T-helper 2 cell treated with Interferon-gamma antibody and Interleukin-4, amounts not matched to agents 100 ng/mL and 5 ng/mL, for 36 hours (primary cell): Measurements from ENCODE around the gene RAB37. TPM values are rescaled to one million over a fixed set of nuclear protein-coding genes. Genes with fewer than 3 reads are reported as not detected.

ENCODE experiments used
- intact Hi-C: fragments of 100-400 bp; cut with micrococcal nuclease; formaldehyde crosslinking; loops from one replicate; pipeline ENCODE4 v1.15.1; 2023
- total RNA-seq: library from RNA; stranded (reverse); gene quantifications from 2 replicates; pipeline ENCODE4 v1.2.3, GENCODE V29; 2022

The RAB37 gene
- total RNA-seq, 1 donor from 2014 or later, result 93.8 TPM

DNA sequence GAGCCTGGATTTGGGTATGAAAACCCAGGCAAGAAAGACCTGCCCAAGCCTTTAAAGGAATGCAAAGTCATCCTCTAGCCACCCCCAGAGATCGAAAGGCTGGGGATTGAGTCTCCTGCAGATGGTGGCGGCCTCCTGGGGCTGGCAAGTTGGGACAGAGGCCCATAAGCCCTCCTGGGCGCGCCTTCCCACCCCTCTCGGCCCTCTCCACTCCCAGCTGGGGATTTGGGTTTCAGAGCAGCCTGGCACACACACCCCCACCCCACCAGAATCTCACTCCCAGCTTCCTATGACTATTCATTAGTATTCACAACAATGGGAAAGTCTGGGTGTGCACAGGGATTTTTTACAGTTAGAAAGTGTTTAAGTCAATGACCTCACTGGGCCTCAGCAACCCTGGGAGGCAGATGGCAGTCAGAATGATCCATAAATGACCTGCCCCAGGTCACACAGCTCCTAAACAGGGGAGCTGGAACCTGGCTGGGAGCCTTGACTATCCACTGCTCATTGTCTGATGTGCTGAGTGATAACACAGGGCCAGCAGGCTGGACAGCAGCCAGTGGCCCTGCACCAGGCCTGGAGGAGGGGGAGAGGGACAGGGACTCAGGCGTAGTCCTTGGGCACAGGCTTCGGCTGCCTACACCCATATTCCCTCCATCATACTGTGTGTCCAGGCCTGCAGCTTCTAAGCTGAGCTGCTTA lies 23.5 kb downstream of the RAB37 start:
- intact Hi-C loops, result no loop called here

DNA sequence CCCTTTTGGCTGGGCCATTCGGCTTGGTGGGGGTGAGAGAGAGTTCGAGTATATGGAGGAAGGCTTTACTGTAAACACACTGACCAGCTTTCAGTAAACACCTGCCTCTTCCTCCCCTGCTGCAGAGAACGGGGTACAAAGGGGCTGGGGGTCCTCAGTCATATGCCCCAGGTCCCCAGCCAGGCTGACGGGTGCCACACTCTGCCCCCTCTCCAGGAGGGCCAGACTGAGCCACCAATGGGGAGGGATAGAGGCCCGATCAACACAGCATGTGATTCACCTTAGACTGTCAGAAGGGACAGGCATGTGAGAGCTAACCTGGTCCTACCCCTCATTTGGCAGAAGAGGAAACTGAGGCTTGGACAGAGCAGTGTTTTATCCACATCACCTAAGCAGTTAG lies 24.4 kb downstream of the RAB37 start:
- intact Hi-C loops, result no loop called here

DNA sequence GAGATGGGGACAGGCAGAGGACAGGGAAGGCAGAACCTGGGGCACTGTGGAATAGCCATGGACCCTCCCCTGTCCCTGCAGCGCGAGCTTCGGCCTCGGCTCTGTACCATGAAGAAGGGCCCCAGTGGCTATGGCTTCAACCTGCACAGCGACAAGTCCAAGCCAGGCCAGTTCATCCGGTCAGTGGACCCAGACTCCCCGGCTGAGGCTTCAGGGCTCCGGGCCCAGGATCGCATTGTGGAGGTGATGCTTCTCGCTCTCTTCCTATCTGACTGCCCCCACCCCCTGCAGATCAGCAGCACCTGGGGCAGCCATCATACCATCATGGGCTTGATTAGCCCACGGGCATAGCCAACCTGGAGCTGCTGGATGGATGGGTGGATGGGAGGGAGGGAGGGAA lies 24.9 kb downstream of the RAB37 start:
- intact Hi-C loops, result no loop called here

DNA sequence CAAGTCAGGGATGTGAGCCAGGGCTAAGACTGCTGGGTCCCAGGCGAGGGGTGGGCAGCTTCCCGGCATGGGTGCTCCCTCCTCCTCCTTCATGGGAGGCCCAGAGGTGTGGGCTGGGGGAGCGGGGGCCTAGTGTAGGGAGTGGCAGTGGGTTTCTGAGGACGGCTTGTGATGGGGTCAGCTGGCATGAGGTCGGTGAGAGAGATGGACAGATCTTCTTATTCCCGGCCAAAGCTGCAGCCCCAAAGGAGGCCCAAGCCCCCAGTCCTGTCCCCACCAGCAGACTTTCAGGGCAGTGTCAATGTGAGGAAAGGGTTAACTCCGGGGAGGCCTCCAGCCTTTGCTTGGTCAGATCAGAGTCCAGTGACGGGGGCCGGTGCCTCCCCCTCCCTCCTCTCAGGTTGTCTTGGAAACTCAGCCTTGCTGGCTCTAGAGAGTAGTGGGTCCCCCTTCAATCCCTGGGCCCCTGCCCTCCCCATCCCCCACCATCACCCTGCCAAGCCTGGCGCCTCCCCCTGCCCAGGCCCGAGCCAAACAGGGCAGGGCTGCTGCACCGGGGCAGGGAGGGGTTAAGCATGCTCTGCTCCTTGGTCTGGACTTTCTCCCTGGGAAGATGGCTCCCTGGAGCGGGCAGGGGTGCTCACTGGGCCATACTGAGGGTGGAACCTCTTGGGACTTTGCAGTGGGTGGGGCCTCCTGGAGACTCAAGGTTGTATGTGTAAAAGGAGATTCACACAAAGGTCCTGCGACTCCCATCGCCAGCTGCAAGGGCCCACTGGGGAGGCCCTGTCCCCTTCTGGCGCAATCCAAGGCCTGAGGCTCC lies 26.7 kb downstream of the RAB37 start:
- intact Hi-C loops, result no loop called here

- intact Hi-C loops, result no loop called here
These were observed 27.8 kb downstream of the RAB37 start for GRCh38 chr17:74764751-74765286.

- intact Hi-C loops, result no loop called here
These were observed 29.4 kb downstream of the RAB37 start for GRCh38 chr17:74766413-74766812.

DNA sequence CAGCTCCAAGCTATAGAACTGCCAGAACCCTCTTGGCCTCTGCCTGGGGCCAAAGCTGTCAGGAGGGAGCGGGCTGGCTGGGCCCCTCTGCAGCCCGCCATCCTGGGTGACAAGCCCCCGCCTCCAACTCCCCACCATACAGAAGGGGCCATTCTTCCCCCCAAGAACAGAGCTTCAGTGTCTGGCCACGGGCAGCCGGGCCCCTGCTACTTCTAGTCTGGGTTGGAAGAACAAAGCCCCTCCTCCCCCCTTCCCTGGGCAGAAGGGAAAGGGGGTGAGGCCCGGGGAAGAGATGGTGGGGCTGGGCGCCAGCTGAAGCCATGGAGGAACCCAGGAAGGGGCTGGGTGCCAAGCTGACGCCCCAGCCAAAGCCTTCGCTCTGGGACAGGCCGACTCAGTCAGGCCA lies 30.1 kb downstream of the RAB37 start:
- intact Hi-C loops, result no loop called here

GRCh38 chr17:74768069-74768762 lies 31.2 kb downstream of the RAB37 start:
- intact Hi-C loops, result no loop called here

GRCh38 chr17:74768763-74769114 lies 31.7 kb downstream of the RAB37 start:
- intact Hi-C loops, result no loop called here

GRCh38 chr17:74769266-74769855 lies 32.3 kb downstream of the RAB37 start:
- intact Hi-C loops, result no loop called here

GRCh38 chr17:74769856-74770497 lies 32.9 kb downstream of the RAB37 start:
- intact Hi-C loops, result loop anchor here (1.0 kb wide), 3 partner anchors 22 to 113 kb away; partner anchors contain the start of gene NHERF1

GRCh38 chr17:74770498-74771318 lies 33.7 kb downstream of the RAB37 start:
- intact Hi-C loops, result loop anchor here (1.0 kb wide), 3 partner anchors 22 to 113 kb away; partner anchors contain the start of gene NHERF1

- intact Hi-C loops, result no loop called here
These were observed 34.4 kb downstream of the RAB37 start for GRCh38 chr17:74771319-74771914.

DNA sequence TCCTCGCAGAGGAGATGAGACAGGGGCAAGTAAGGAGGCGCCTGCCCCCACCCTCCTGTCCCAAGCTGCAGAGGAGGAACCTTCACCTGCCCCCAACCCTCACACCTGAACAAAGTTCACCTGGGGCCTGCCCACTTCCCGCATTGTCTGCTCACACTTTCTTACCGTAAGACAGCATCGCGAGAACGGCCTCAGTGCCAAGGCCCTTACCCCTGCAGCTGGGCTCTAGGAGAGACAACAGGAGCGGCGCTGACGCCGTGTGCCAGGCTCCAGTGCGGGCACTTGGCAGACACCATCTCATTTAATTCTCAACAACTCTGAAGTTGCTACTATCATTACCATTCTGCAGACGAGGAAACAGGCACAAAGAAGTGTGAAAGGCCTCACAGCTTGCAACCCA lies 35.0 kb downstream of the RAB37 start:
- intact Hi-C loops, result no loop called here

DNA sequence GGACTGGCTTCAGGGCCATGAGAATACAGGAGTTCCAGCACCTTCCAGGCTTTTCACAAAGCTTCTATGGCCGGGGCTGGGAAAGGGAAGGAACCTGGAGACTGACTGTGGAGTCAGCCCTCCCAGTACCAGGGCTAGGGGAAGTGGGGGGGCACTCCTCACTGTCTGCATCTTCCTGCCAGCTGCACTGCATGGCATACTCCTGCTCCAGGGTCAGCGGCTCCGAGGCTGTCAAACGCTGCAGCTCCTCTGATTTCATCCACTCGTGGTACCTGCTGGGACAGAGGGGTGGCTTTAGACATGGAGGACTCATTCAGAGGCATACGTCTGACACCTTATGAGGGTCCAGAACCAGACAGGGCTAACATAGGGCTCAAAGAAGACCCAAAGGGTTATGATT lies 36.4 kb downstream of the RAB37 start:
- intact Hi-C loops, result no loop called here

DNA sequence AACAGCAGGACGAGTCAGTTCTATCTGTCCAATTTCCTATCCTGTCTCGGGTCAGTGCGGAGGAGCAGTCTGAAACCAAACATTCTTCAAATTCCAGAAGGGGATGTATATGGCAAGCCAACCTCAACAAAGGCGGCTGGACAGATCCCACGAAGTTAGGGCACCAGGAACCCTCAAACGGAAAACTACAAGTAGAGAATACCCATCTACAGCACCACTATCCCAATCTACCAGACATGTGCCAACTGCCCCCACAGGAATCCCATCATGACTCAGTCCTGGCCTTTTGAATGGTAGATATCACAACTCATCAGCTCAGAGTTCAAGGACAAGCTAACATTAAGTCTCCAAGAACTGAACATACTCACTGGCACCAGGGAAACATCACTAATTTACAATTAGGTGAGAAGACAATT lies 36.8 kb downstream of the RAB37 start:
- intact Hi-C loops, result no loop called here

DNA sequence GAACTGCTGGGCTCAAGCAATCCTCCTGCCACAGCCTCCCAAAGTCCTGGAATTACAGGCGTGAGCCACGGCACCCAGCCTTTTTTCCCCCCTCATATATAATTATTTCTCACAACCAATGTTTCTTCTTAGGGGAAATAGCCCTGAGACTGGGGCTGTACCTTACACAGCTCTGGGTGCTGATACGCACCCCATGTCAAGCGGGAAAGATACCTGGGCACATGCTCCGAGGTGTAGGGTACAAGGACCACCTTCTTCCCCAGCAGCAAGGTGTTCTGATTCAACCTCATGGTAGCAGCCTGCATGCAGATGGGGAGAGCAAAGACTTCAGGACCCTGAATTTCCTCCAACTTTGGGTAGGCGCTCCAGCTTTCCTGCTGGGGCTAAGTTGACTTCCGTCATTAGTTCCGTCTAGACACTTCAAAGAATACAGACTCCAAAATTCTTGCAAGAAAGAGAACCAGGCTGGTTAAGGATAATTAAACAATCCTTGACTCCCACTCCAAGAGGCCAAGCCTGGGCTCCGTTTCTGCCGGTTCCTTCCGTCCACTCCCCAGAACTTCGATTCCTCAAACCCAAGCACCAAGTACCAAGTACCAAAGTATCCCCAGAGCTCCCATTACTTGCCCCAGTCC lies 38.5 kb downstream of the RAB37 start:
- intact Hi-C loops, result loop anchor here (1.0 kb wide), 1 partner anchor 27 kb away; the partner anchor contains the start of gene NHERF1

GRCh38 chr17:74776044-74776962 lies 39.2 kb downstream of the RAB37 start, which contains the start of gene NAT9:
TSS of gene NAT9 (minus strand) at chr17:74776345. CDS start at chr17:74775698, 647 bp downstream.
- intact Hi-C loops, result loop anchor here (1.0 kb wide), 1 partner anchor 28 kb away; the partner anchor contains the start of gene NHERF1
